HUES48 (cell line): ENCODE measurements around the gene CCNF.

ENCODE experiments used
- H3K27ac ChIP-seq: one replicate; pipeline ENCODE4 v1.7.0; 2013; ENCODE audit warnings: low read depth, low read length, inconsistent platforms
- H3K27me3 ChIP-seq: 2 replicates; pipeline ENCODE4 v1.6.1; 2013; ENCODE audit warnings: mild to moderate bottlenecking, low read length; ENCODE audit not compliant: control insufficient read depth, insufficient read depth
- H3K36me3 ChIP-seq: 2 replicates; pipeline ENCODE4 v1.6.1; 2013; ENCODE audit warnings: low read length; ENCODE audit not compliant: control insufficient read depth, insufficient read depth
- H3K4me1 ChIP-seq: 2 replicates; pipeline ENCODE4 v1.6.1; 2013; ENCODE audit warnings: mild to moderate bottlenecking, low read length; ENCODE audit not compliant: control insufficient read depth, insufficient read depth
- H3K4me3 ChIP-seq: 2 replicates; pipeline ENCODE4 v1.5.1; 2013; ENCODE audit warnings: mild to moderate bottlenecking, low read depth, low read length
- H3K9ac ChIP-seq: 2 replicates; pipeline ENCODE4 v1.6.1; 2013; ENCODE audit warnings: mild to moderate bottlenecking, low read depth, low read length, moderate library complexity
- H3K9me3 ChIP-seq: 2 replicates; pipeline ENCODE4 v1.6.1; 2013; ENCODE audit warnings: low read length; ENCODE audit not compliant: control insufficient read depth, insufficient read depth

The CCNF gene

GRCh38 chr16:2404099-2404498 is 25.1 kb upstream of the CCNF start:
- H3K9ac ChIP-seq = no peak overlapping the region
- no peaks in the 10 kb centered on the region for H3K36me3 ChIP-seq
- no peaks in the 10 kb centered on the region for H3K9me3 ChIP-seq
- no peaks in the 10 kb centered on the region for H3K4me1 ChIP-seq
- no peaks in the 10 kb centered on the region for H3K27me3 ChIP-seq
- H3K27ac ChIP-seq = no peak overlapping the region
- no peak overlapping the region for H3K4me3 ChIP-seq

- no peaks in the 10 kb centered on the region for H3K4me1 ChIP-seq
- H3K27ac ChIP-seq = no peak overlapping the region
- no peaks in the 10 kb centered on the region for H3K9me3 ChIP-seq
- H3K27me3 ChIP-seq = no peaks in the 10 kb centered on the region
- H3K36me3 ChIP-seq = no peaks in the 10 kb centered on the region
- H3K9ac ChIP-seq = no peak overlapping the region
- no peak overlapping the region for H3K4me3 ChIP-seq
These were observed 14.2 kb upstream of the CCNF start for GRCh38 chr16:2415085-2415484.

- H3K4me1 ChIP-seq = no peaks in the 10 kb centered on the region
- no peak overlapping the region for H3K9ac ChIP-seq
- no peaks in the 10 kb centered on the region for H3K9me3 ChIP-seq
- H3K27ac ChIP-seq = no peak overlapping the region
- no peak overlapping the region for H3K4me3 ChIP-seq
- no peaks in the 10 kb centered on the region for H3K36me3 ChIP-seq
- H3K27me3 ChIP-seq = no peaks in the 10 kb centered on the region
These were observed 9.2 kb upstream of the CCNF start for GRCh38 chr16:2420035-2420434.

DNA sequence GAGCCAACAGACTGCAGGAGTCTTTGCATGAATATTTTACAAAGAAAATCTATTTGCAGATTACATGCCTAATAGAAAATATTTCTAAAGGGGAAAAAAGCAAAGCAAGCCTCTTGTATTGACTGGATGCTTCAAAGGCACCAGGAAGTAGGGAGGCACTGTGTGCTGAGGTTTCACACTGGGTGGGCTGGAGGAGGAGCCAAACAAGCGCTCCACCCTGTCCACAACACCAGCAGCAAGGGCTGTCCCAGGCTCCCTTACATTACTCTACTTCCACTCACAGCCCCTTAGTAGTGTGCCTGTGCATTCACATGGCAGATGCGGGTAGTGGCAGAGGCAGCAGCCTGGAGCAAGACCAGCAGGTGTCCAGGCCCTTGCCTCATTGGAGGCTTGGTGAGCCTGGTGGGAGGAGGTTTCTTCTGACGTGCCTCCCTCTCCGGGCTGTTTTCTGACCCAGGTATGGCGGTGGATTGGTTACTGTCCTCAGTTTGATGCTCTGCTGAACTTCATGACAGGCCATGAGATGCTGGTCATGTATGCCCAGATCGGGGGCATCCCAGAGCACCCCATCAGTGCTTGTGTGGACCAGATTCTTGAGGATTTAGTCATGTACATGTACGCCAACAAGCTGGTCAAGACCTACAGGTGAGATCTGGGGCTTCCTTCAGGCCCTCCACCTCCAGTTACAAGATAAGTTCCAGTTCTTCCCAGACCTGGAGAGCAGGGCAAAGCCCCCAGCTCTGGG is 7.0 kb upstream of the CCNF start:
- Histone ChIP-seq H3K9me3 (no peaks in the 10 kb centered on the region), H3K4me3 (no peak overlapping the region), H3K36me3 (no peaks in the 10 kb centered on the region), H3K27ac (no peak overlapping the region), H3K27me3 (no peaks in the 10 kb centered on the region), H3K9ac (no peak overlapping the region), H3K4me1 (no peaks in the 10 kb centered on the region)

- Histone ChIP-seq H3K36me3 (no peaks in the 10 kb centered on the region), H3K9me3 (no peaks in the 10 kb centered on the region), H3K4me3 (no peak overlapping the region), H3K9ac (no peak overlapping the region), H3K27me3 (no peaks in the 10 kb centered on the region), H3K27ac (no peak overlapping the region), H3K4me1 (no peaks in the 10 kb centered on the region; the same call in 1 of the 2 replicates)
These were observed 4.9 kb upstream of the CCNF start for GRCh38 chr16:2424061-2425007.

DNA sequence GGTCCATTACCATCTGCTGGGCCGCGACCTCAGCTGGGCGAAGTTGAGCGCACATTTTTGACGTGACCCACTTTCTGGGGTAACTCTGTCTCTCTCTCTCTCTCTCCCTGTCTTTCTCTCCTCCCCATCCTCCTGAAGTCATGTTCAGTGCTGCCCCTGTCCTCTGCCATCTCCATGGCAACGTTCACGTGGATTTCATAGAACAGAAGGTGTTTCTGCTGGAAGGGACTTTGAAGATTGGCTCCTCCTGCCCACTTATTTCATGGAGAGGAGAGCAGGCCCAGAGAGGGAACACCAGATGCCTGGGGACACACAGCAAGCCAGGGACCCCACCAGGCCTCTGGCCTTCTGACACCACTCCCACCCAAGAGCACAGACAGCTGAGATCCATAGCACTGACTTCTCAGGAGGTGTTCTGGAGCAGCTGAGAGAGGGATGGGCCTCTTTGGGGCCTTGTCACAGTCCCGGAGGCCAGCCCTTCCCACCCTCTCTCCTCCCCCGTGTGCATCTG is 4.2 kb upstream of the CCNF start:
- H3K9ac ChIP-seq = no peak overlapping the region
- no peak overlapping the region for H3K27ac ChIP-seq
- no peaks in the 10 kb centered on the region for H3K36me3 ChIP-seq
- H3K9me3 ChIP-seq = no peaks in the 10 kb centered on the region
- no peaks in the 10 kb centered on the region for H3K27me3 ChIP-seq
- no peaks in the 10 kb centered on the region; the same call in 1 of the 2 replicates for H3K4me1 ChIP-seq
- H3K4me3 ChIP-seq = no peak overlapping the region

- Histone ChIP-seq H3K36me3 (peaks cover 4% of the 10 kb centered on the region; the same call in 1 of the 2 replicates), H3K9ac (no peak overlapping the region), H3K27ac (no peak overlapping the region), H3K9me3 (no peaks in the 10 kb centered on the region), H3K4me1 (peaks cover 5% of the 10 kb centered on the region; the same call in 1 of the 2 replicates), H3K4me3 (no peak overlapping the region), H3K27me3 (no peaks in the 10 kb centered on the region)
These were observed 3.3 kb upstream of the CCNF start for GRCh38 chr16:2425825-2426430.

GRCh38 chr16:2426941-2427361 is 2.3 kb upstream of the CCNF start:
- peaks cover 5% of the 10 kb centered on the region; the same call in 1 of the 2 replicates for H3K4me1 ChIP-seq
- no peaks in the 10 kb centered on the region for H3K27me3 ChIP-seq
- H3K9ac ChIP-seq = no peak overlapping the region

DNA sequence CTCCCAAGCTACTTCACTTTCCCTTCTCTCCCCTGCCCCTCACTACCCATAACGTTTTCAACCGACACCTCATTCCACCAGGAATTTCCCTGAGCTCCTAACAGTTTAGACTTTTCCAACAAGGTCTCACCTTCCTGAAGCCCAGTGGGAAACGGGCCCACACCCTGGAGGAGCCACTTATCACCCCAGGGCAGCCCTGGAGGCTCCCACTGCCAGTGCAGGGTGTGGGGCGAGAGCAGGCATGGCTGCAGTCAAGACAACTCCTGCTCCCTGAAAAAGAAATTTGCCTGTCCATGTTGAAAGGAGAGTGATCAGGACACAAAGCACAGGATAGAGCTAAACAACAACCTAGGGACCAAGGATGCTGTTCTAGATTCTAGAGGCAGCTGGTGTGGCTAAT is 1.7 kb upstream of the CCNF start:
- no peaks in the 10 kb centered on the region for H3K9me3 ChIP-seq
- peaks cover 20% of the 10 kb centered on the region for H3K36me3 ChIP-seq
- peaks cover 5% of the 10 kb centered on the region; the same call in 1 of the 2 replicates for H3K4me1 ChIP-seq
- H3K27ac ChIP-seq = no peak overlapping the region
- no peak overlapping the region for H3K4me3 ChIP-seq
- no peak overlapping the region for H3K9ac ChIP-seq
- no peaks in the 10 kb centered on the region for H3K27me3 ChIP-seq

More at GRCh38 chr16:2426941-2427361, 2.3 kb upstream of the CCNF start:
- Histone ChIP-seq H3K4me3 (no peak overlapping the region), H3K9me3 (no peaks in the 10 kb centered on the region), H3K36me3 (peaks cover 14% of the 10 kb centered on the region), H3K27ac (no peak overlapping the region)

DNA sequence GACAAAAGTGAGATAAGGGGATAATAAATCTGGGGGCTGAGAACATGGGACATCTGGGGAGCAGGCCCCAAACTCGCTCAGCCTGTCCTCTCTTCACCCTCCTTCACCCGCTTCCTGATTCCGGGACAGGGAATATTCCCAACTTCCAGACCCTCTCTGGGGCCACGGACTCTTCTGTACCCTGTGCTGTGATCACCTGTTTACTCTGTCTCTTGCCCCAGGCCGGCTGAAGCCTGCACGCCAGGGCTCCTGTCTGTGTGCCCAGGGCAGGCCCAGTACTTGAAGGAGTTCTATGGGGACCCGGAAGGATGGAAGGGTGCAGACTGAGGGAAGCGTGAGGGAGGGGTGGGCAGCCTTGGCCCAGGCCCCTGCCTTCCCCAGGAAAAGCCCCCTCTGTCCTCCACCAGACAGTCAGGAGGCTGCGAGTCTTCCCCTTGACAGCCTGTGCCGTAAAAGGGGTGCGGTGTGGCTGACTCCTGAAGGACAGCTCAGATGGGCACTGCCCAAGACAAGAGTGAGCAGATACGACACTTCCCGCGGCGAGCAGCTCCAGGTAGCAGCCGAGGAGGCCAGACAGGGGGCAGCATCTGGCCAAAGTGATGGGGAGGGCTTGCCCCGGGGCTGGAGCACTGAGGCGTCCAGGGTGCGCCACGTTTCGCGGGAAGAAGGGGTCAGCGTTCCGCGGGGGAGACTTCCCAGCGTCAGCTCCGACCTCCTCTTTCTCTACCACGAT is 1.0 kb upstream of the CCNF start:
- Histone ChIP-seq H3K4me1 (peaks cover 5% of the 10 kb centered on the region; the same call in 1 of the 2 replicates), H3K9ac (peak overlapping the region; percentile 69), H3K4me3 (peak overlapping the region; percentile 64), H3K36me3 (peaks cover 27% of the 10 kb centered on the region), H3K27ac (no peak overlapping the region), H3K27me3 (no peaks in the 10 kb centered on the region), H3K9me3 (no peaks in the 10 kb centered on the region)
